Common myeloid progenitor, CD34-positive (primary cell): ENCODE data around the gene AACS.

Experiments
- CTCF ChIA-PET: fragments of 350-600 bp; sonication (Branson Sonifier 250); formaldehyde crosslinking; loops from one replicate; lab custom pipeline; 2021; ENCODE audit warnings: antibody characterized with exemption; lab: Charles Lee
- POLR2A ChIA-PET: fragments of 350-600 bp; sonication (Branson Sonifier 250); formaldehyde crosslinking; loops from one replicate; lab custom pipeline; 2021; ENCODE audit warnings: antibody characterized with exemption; lab: Charles Lee
- DNase-seq, 3 donors: peaks; one replicate each; pipeline versions ENCODE4 v3.0.0 to v3.0.0-alpha.2; 2013
- H3K27ac ChIP-seq, 2 experiments: 1 replicate in 1 of 2; 2 replicates in 1 of 2; pipeline ENCODE4 v1.7.0; 2013; ENCODE audit warnings: inconsistent platforms in 2 of 2, low read length in 2 of 2, mild to moderate bottlenecking in 2 of 2, low read depth in 1 of 2, moderate library complexity in 1 of 2; ENCODE audit not compliant: severe bottlenecking in 2 of 2, insufficient read depth in 1 of 2, poor library complexity in 1 of 2
- H3K27me3 ChIP-seq, 5 experiments: replicated peaks in 2 of 5; 1 replicate in 3 of 5; 2 replicates in 2 of 5; pipeline versions ENCODE4 v1.6.1 to v1.7.0; 2013; ENCODE audit warnings: low read length in 4 of 5, mild to moderate bottlenecking in 2 of 5, moderate library complexity in 2 of 5, inconsistent platforms in 1 of 5; ENCODE audit not compliant: insufficient read depth in 5 of 5, control insufficient read depth in 4 of 5
- H3K36me3 ChIP-seq, 4 experiments: 1 replicate in 2 of 4; 2 replicates in 2 of 4; pipeline versions ENCODE4 v1.6.1 to v1.7.0; 2013; ENCODE audit warnings: low read length in 3 of 4, control low read depth in 1 of 4, mild to moderate bottlenecking in 1 of 4; ENCODE audit not compliant: control insufficient read depth in 4 of 4, insufficient read depth in 4 of 4
- H3K4me1 ChIP-seq, 4 experiments: 1 replicate in 3 of 4; 2 replicates in 1 of 4; pipeline versions ENCODE4 v1.6.1 to v1.7.1; 2013; ENCODE audit warnings: low read length in 3 of 4, mild to moderate bottlenecking in 3 of 4, control low read depth in 1 of 4, inconsistent platforms in 1 of 4, moderate library complexity in 1 of 4; ENCODE audit not compliant: control insufficient read depth in 4 of 4, insufficient read depth in 4 of 4; ENCODE audit errors: control extremely low read depth in 1 of 4
- H3K4me3 ChIP-seq, 7 experiments: 1 replicate in 4 of 7; 2 replicates in 3 of 7; pipeline versions ENCODE4 v1.5.1 to v1.7.0; 2013; ENCODE audit warnings: mild to moderate bottlenecking in 7 of 7, low read length in 6 of 7, moderate library complexity in 6 of 7, inconsistent platforms in 2 of 7, low read depth in 2 of 7, control low read depth in 1 of 7; ENCODE audit not compliant: insufficient read depth in 4 of 7, control insufficient read depth in 1 of 7; ENCODE audit errors: extremely low read depth in 1 of 7
- H3K9me3 ChIP-seq, 5 experiments: 1 replicate in 4 of 5; 2 replicates in 1 of 5; pipeline versions ENCODE4 v1.6.1 to v1.7.1; 2013; ENCODE audit warnings: low read length in 4 of 5, mild to moderate bottlenecking in 2 of 5, inconsistent platforms in 1 of 5, low read depth in 1 of 5, moderate library complexity in 1 of 5; ENCODE audit not compliant: control insufficient read depth in 4 of 5, insufficient read depth in 2 of 5; ENCODE audit errors: control extremely low read depth in 1 of 5
- WGBS: methylation state at CpG from one replicate; pipeline ENCODE4 v1.1.5; 2013; ENCODE audit not compliant: insufficient coverage; 5-methylcytosine and 5-hydroxymethylcytosine counted together

Gene AACS

DNA sequence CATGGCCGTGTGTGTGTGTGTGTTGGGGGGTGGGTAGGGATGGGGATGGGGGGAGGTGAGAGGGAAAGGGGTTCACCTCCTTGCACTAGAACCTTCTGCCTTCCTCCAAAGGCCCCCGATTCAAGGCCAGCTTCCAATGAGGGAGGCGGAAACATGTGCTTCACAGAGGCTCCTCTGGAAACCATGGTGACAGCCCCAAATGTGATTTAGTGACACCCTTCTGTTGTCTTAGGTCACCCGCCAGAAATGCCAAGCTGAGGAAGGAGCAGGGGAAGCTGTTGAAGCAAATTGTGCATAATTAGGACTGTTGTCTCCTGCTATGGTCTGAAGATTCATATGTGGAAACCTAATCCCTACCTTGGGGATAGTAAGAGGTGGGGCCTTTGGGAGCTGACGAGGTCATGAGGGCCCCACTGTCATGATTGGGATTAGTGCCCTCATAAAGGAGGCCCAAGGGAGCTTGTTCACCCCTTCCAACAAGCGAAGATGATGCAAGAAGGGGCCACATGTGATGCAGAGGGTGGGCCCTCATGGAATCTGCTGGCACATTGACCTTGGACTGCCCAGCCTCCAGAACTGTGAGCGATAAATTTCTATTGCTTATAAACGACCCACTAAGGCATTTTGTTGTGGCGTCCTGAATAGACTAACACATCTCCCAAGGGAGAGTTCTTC is 95.2 kb downstream of the AACS start:
- 93% methylated on average over 6 of the region's 9 CpGs for WGBS
- Histone ChIP-seq H3K27me3 (no peaks in the 10 kb centered on the region), H3K9me3 (peaks cover 0 to 6% (median 0%) of the 10 kb centered on the region in 5 experiments), H3K36me3 (no peaks in the 10 kb centered on the region), H3K4me1 (no peaks in the 10 kb centered on the region), H3K27ac (no peak overlapping the region), H3K4me3 (no peak overlapping the region)
- ChIA-PET POLR2A (interaction anchor here (0.6 kb wide), 1 partner anchor 11 kb away, joined by 3 read pairs; no protein-coding TSS in a partner anchor), CTCF (no interaction called here)
- DNase-seq, result no peak

- WGBS, result no CpG with 5 or more reads among the region's 2 CpGs
- no peak overlapping the region for H3K27ac ChIP-seq
- ChIA-PET CTCF (interaction anchor here (0.6 kb wide), 1 partner anchor 132 kb away, joined by 3 read pairs; no protein-coding TSS in a partner anchor), POLR2A (no interaction called here)
- DNase-seq, result no peak
- H3K9me3 ChIP-seq, result peaks cover 0 to 12% (median 0%) of the 10 kb centered on the region in 5 experiments
- H3K4me1 ChIP-seq, result no peaks in the 10 kb centered on the region
- no peaks in the 10 kb centered on the region for H3K27me3 ChIP-seq
- no peak overlapping the region for H3K4me3 ChIP-seq
- H3K36me3 ChIP-seq, result no peaks in the 10 kb centered on the region
Observed at GRCh38 chr12:125161712-125162022, 96.4 kb downstream of the AACS start.

DNA sequence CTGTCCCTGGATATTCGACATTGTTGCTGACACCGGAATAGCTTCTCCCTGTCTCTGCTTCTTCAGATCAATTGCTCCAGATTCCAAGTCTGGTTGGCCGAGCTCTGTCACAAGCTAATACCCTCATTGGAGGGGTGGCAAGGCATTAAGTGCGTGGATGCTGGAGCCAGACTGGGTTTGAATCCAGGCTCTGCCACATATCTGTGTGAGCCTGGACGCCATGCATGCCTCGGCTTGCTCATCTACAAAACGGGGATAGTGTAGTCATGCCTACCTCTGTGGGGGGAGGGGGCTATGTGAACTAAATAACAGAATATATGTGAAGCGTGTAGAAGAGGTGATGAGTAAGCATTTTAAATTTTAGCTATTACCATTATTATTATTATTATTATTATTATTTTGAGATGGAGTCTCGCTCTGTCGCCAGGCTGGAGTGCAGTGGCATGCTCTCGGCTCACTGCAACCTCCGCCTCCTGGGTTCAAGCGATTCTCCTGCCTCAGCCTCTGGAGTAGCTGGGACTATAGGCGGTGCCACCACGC is 97.3 kb downstream of the AACS start:
- H3K27me3 ChIP-seq, result peaks cover 0 to 2% (median 0%) of the 10 kb centered on the region in 5 experiments
- CTCF ChIA-PET, result no interaction called here
- WGBS, result 100% methylated on average over 7 of the region's 15 CpGs

GRCh38 chr12:125163148-125163547 is 97.9 kb downstream of the AACS start:
- H3K27ac ChIP-seq, result no peak overlapping the region
- no peak overlapping the region for H3K4me3 ChIP-seq
- H3K9me3 ChIP-seq, result peaks cover 0 to 6% (median 0%) of the 10 kb centered on the region in 5 experiments
- ChIA-PET CTCF (no interaction called here), POLR2A (no interaction called here)
- peaks cover 0 to 3% (median 0%) of the 10 kb centered on the region in 5 experiments for H3K27me3 ChIP-seq
- H3K4me1 ChIP-seq, result no peaks in the 10 kb centered on the region
- 90% methylated on average over 11 of the region's 12 CpGs for WGBS
- no peaks in the 10 kb centered on the region for H3K36me3 ChIP-seq
- no peak for DNase-seq

More for the DNA sequence above, 97.3 kb downstream of the AACS start:
- no peaks in the 10 kb centered on the region for H3K4me1 ChIP-seq
- no peaks in the 10 kb centered on the region for H3K36me3 ChIP-seq
- H3K9me3 ChIP-seq, result peaks cover 0 to 6% (median 0%) of the 10 kb centered on the region in 5 experiments
- H3K4me3 ChIP-seq, result no peak overlapping the region
- POLR2A ChIA-PET, result no interaction called here
- H3K27ac ChIP-seq, result no peak overlapping the region
- DNase-seq, result no peak

DNA sequence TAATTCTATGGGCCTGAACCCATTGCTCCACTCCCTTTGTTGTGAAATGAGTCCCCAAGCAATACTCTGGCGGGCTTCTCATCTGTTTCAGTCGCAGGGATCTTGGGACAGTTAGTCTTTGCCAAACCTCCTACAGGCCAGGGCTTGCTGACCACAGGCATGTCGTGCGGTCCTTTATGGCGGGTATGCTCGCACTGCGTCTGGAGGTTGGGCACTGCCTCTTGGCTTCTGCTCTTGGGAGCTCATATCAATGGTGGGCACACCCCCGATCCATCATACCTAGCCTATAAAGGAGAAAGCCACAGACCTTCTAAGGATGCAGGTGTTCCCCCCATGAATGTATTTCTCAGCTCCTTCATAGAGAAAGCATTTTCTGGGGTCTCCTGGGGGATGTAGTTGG is 99.3 kb downstream of the AACS start:
- no peaks in the 10 kb centered on the region for H3K36me3 ChIP-seq
- H3K9me3 ChIP-seq, result peaks cover 0 to 6% (median 0%) of the 10 kb centered on the region in 5 experiments
- no peak overlapping the region for H3K4me3 ChIP-seq
- H3K27me3 ChIP-seq, result peaks cover 0 to 3% (median 0%) of the 10 kb centered on the region in 5 experiments
- 97% methylated on average over 7 of the region's 8 CpGs for WGBS
- no peaks in the 10 kb centered on the region for H3K4me1 ChIP-seq
- no peak overlapping the region for H3K27ac ChIP-seq
- DNase-seq, result no peak
- ChIA-PET CTCF (no interaction called here), POLR2A (no interaction called here)

- WGBS, result 100% methylated on average over 4 of the region's 4 CpGs
- Histone ChIP-seq H3K9me3 (peaks cover 0 to 6% (median 0%) of the 10 kb centered on the region in 5 experiments), H3K4me1 (no peaks in the 10 kb centered on the region), H3K27me3 (peaks cover 0 to 5% (median 0%) of the 10 kb centered on the region in 5 experiments), H3K27ac (no peak overlapping the region), H3K4me3 (no peak overlapping the region), H3K36me3 (no peaks in the 10 kb centered on the region)
- ChIA-PET CTCF (no interaction called here), POLR2A (no interaction called here)
- no peak for DNase-seq
Observed at GRCh38 chr12:125166041-125166440, 100.8 kb downstream of the AACS start.

GRCh38 chr12:125167658-125168057 is 102.4 kb downstream of the AACS start:
- H3K4me3 ChIP-seq, result no peak overlapping the region
- no peak overlapping the region for H3K27ac ChIP-seq
- POLR2A ChIA-PET, result no interaction called here
- no peak for DNase-seq
- H3K4me1 ChIP-seq, result no peaks in the 10 kb centered on the region
- H3K27me3 ChIP-seq, result peaks cover 0 to 5% (median 0%) of the 10 kb centered on the region in 5 experiments
- no peaks in the 10 kb centered on the region for H3K36me3 ChIP-seq
- H3K9me3 ChIP-seq, result peaks cover 0 to 10% (median 0%) of the 10 kb centered on the region in 5 experiments
- CTCF ChIA-PET, result interaction anchor here (0.6 to 0.8 kb wide), 2 partner anchors 15 to 484 kb away, joined by 3 to 4 read pairs; no protein-coding TSS in a partner anchor
- 95% methylated on average over 3 of the region's 3 CpGs for WGBS
